H54 (cell line): ENCODE data around the gene SLC17A9.
A peak's percentile ranks its signal among the peaks of the same experiment; 100 is the strongest.

Experiments used
- DNase-seq: peaks from one replicate; pipeline ENCODE4 v3.0.0; 2011; ENCODE audit warnings: low spot score, mixed read lengths; ENCODE audit not compliant: insufficient read length
- FAIRE-seq: peaks from 3 replicates; lab custom pipeline; 2011; peaks lifted over from hg19 to GRCh38; lab: Jason Lieb, UNC
- POLR2A ChIP-seq: IDR thresholded peaks from 2 replicates; pipeline ENCODE4 v1.6.1; 2011; ENCODE audit warnings: low read depth, mild to moderate bottlenecking, low read length

The SLC17A9 gene

GRCh38 chr20:62938105-62938888, 14.2 kb upstream of the SLC17A9 start, which contains the start of gene GID8:
GID8 (plus strand) TSS chr20:62938147; CDS start chr20:62941503, 3,356 bp downstream.
- FAIRE-seq (no peak), DNase-seq (peak; percentile 68)
- TF ChIP-seq POLR2A, result no peak

- DNase-seq (no peak), FAIRE-seq (no peak)
- no peak for TF ChIP-seq POLR2A
These were observed 11.6 kb upstream of the SLC17A9 start for GRCh38 chr20:62940875-62941274.

- FAIRE-seq (no peak), DNase-seq (no peak)
- no peak for TF ChIP-seq POLR2A
These were observed 10.7 kb upstream of the SLC17A9 start for GRCh38 chr20:62941792-62942191.

GRCh38 chr20:62942456-62942855, 10.1 kb upstream of the SLC17A9 start:
- no peak for TF ChIP-seq POLR2A
- DNase-seq, result no peak
- no peak for FAIRE-seq

- TF ChIP-seq POLR2A, result no peak
- FAIRE-seq, result no peak
- no peak for DNase-seq
These were observed 9.1 kb upstream of the SLC17A9 start for GRCh38 chr20:62943396-62943795.

GRCh38 chr20:62944184-62944583, 8.3 kb upstream of the SLC17A9 start:
- no peak for TF ChIP-seq POLR2A
- FAIRE-seq, result no peak
- DNase-seq, result no peak

DNA sequence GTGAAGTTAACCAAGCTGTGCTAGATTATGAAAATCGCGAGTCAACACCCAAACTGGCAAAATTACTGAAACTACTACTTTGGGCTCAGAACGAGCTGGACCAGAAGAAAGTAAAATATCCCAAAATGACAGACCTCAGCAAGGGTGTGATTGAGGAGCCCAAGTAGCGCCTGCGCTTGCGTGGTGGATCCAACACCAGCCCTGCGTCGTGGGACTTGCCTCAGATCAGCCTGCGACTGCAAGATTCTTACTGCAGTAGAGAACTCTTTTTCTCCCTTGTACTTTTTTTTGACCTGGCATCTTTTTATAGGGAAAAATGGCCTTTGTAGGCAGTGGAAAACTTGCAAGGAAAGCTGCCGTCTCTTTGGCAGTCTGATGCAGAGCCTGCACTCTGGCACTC, 7.8 kb upstream of the SLC17A9 start:
- no peak for FAIRE-seq
- no peak for DNase-seq
- TF ChIP-seq POLR2A, result no peak

GRCh38 chr20:62945771-62946339, 6.7 kb upstream of the SLC17A9 start:
- TF ChIP-seq POLR2A, result no peak
- FAIRE-seq (no peak), DNase-seq (no peak)

GRCh38 chr20:62946918-62947317, 5.6 kb upstream of the SLC17A9 start:
- TF ChIP-seq POLR2A, result no peak
- DNase-seq (no peak), FAIRE-seq (no peak)

GRCh38 chr20:62947532-62948300, 4.8 kb upstream of the SLC17A9 start:
- DNase-seq (no peak), FAIRE-seq (no peak)
- TF ChIP-seq POLR2A, result no peak

DNA sequence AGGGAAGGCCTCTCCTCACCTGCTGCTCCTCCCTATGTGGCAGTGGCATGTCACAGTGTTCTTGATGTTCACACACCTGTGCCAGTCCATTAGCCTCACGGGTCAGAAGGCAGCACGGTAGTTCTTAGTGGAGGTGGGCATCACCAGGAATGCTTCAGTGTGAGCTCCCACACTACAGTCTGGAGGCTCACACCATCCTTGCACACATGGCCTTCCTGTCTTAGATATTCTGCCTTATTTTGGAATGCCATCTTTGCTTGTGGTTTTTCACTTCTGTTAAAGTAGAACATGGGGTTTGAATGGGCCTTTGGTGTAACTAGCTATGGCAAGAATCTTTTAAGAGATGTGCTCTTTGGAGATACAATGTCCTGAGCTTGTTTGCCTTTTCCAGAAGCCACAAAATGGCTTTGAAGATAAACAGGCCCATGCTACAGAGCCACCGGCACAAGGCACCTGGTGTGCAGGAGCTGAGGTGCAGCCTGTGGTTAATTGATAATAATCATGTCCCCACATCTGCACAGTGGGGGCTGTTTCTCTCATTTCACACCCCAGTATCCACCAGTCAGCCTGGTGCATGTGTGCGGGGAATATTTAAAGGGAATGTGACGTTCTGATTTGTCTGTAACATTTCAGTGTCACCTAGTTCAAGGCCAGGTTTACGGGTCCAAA, 3.2 kb upstream of the SLC17A9 start:
- no peak for DNase-seq
- FAIRE-seq, result no peak
- no peak for TF ChIP-seq POLR2A

- FAIRE-seq (no peak), DNase-seq (no peak)
- no peak for TF ChIP-seq POLR2A
These were observed 2.5 kb upstream of the SLC17A9 start for GRCh38 chr20:62949962-62950361.

DNA sequence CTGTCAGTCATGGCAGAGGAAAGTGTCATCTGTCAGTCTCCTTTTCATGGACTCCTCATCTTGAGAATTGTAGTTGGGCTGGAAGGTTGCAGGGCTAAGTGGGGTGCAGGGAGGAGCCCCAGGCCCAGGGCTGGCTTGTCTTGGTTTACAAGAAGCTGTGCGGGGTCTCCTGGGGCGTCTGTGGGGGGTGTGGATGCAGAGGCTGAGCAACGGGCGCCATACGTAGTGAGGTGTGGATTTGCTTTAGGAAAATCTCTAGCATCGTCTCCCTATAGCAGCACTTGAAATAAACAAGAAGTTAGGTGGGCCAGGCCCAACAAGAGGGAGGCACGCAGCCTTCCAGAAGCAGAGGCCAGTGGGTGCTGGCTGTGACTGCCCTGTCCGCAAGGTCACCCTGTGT, 1.8 kb upstream of the SLC17A9 start:
- FAIRE-seq, result no peak
- no peak for TF ChIP-seq POLR2A

More for the DNA sequence above, 1.8 kb upstream of the SLC17A9 start:
- DNase-seq, result no peak
